Right cardiac atrium (tissue), 5 donors: ENCODE data around the gene ADAM10. TPM values are rescaled to one million over a fixed set of nuclear protein-coding genes. Genes with fewer than 3 reads are reported as not detected.

ENCODE experiments used
- ATAC-seq, 2 donors: fragments of 200-7000 bp; cut with Tn5 transposase; one replicate each; pipeline versions ENCODE4 v1.8.0 to v1.9.1; 2020; ENCODE audit warnings: moderate library complexity in 2 of 2, mild to moderate bottlenecking in 1 of 2
- DNase-seq, 3 donors: peaks; one replicate each; pipeline ENCODE4 v3.0.0-alpha.2; 2020
- H3K27ac ChIP-seq: one replicate; pipeline ENCODE4 v1.5.1; 2013; ENCODE audit warnings: mild to moderate bottlenecking, low read length, control low read depth, moderate library complexity
- H3K27me3 ChIP-seq: one replicate; pipeline ENCODE4 v1.6.1; 2013; ENCODE audit not compliant: control insufficient read depth, insufficient read depth
- H3K4me1 ChIP-seq: one replicate; pipeline ENCODE4 v1.6.1; 2013; ENCODE audit warnings: low read length; ENCODE audit not compliant: control insufficient read depth, insufficient read depth
- H3K4me3 ChIP-seq: one replicate; pipeline ENCODE4 v1.5.1; 2013; ENCODE audit warnings: low read length, control low read depth
- H3K9me3 ChIP-seq: one replicate; pipeline ENCODE4 v1.6.1; 2013; ENCODE audit warnings: low read length; ENCODE audit not compliant: control insufficient read depth
- WGBS: extraction: QIAGEN DNeasy Blood & Tissue Kit; methylation state at CpG from one replicate; pipeline ENCODE4 v1.1.7; 2013; 5-methylcytosine and 5-hydroxymethylcytosine counted together
- intact Hi-C, 4 donors: fragments of 100-400 bp; cut with DNase I; formaldehyde crosslinking; loops; one replicate each; pipeline versions ENCODE4 v1.11.0 to v1.14.0; 2022 to 2023
- polyA plus RNA-seq: library from polyadenylated mRNA; stranded (reverse); fragments of 200-250 nt; gene quantifications from one replicate; pipeline ENCODE4 v1.2.3, GENCODE V29; 2013
- total RNA-seq, 4 donors: library from RNA; stranded (reverse); fragmentation: NEBNext Ultra II Directional; extraction: Animal tissue kit (Norgen Biotek cat#: 25700); gene quantifications; one replicate each; pipeline ENCODE4 v1.2.1, GENCODE V29; 2021
- donor health status: healthy with polysubstance abuse.
- donor health status: DM: no; HTN: yes; CAD: no.
- donor health status: DM: no; HTN: no; CAD: no.
- donor health status: DM: no; HTN: yes; CAD: no; lungs with severe emphysema.
- donor health status: DM: yes; HTN: yes; CAD: no.

The ADAM10 gene
- total and polyA plus RNA-seq, 5 donors, result 14.1 to 103 (median 92.8) TPM

- intact Hi-C loops, result no loop called here
- Histone ChIP-seq H3K27me3 (no peaks in the 10 kb centered on the region), H3K4me1 (no peaks in the 10 kb centered on the region), H3K27ac (no peak overlapping the region), H3K4me3 (no peak overlapping the region), H3K9me3 (no peaks in the 10 kb centered on the region)
- DNase-seq, result no peak
- 88% methylated on average over 3 of the region's 3 CpGs for WGBS
- no peak for ATAC-seq
Observed at GRCh38 chr15:58538901-58539300, 210.6 kb downstream of the ADAM10 start.

Other genes with a start within 250 kb of the ADAM10 start
- gene MINDY2, start 21.6 kb upstream of the ADAM10 start, total RNA-seq, result 10 to 100 TPM; 28.0 to 40.6 (median 30.7) TPM
- gene MINDY2, start 21.6 kb upstream of the ADAM10 start, polyA plus RNA-seq, result 10.7 TPM
- 10 to 100 TPM; 44.0 to 69.3 (median 55.0) TPM for gene SLTM, start 184.0 kb upstream of the ADAM10 start, total RNA-seq
- gene SLTM, start 184.0 kb upstream of the ADAM10 start, polyA plus RNA-seq, result 43.7 TPM
- 10 to 100 TPM; 22.6 to 29.4 (median 25.0) TPM for gene RNF111, start 238.0 kb upstream of the ADAM10 start, total RNA-seq
- gene RNF111, start 238.0 kb upstream of the ADAM10 start, polyA plus RNA-seq, result 8.0 TPM